Testis (tissue), 2 donors: ENCODE measurements around the gene ARL3.

Source experiments
- POLR2A ChIP-seq: fragments of 450-650 bp; IDR thresholded peaks from one replicate; pipeline ENCODE4 v1.6.1; 2017; ENCODE audit warnings: antibody characterized with exemption, mild to moderate bottlenecking, moderate library complexity
- TF ChIP-seq, protein P1 (sequence below), 3 experiments: fragments of 450-650 bp in 2 of 3; fragments of 200-600 bp in 1 of 3; sonication (generic) in 1 of 3; IDR thresholded peaks; one replicate each; pipeline ENCODE4 v1.5.1; 2016 to 2019; ENCODE audit warnings: antibody characterized with exemption in 3 of 3, mild to moderate bottlenecking in 2 of 3, moderate library complexity in 1 of 3

GRCh38 chr10:102683736-102684135, 30.5 kb downstream of the ARL3 start:
- TF ChIP-seq, protein P1, sequence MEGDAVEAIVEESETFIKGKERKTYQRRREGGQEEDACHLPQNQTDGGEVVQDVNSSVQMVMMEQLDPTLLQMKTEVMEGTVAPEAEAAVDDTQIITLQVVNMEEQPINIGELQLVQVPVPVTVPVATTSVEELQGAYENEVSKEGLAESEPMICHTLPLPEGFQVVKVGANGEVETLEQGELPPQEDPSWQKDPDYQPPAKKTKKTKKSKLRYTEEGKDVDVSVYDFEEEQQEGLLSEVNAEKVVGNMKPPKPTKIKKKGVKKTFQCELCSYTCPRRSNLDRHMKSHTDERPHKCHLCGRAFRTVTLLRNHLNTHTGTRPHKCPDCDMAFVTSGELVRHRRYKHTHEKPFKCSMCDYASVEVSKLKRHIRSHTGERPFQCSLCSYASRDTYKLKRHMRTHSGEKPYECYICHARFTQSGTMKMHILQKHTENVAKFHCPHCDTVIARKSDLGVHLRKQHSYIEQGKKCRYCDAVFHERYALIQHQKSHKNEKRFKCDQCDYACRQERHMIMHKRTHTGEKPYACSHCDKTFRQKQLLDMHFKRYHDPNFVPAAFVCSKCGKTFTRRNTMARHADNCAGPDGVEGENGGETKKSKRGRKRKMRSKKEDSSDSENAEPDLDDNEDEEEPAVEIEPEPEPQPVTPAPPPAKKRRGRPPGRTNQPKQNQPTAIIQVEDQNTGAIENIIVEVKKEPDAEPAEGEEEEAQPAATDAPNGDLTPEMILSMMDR (IDR thresholded peaks at IDR 0.05): no peak
- TF ChIP-seq POLR2A: no peak
